Right atrium auricular region (tissue), 2 donors: Measurements from ENCODE around the gene TSPAN9. TPM values are rescaled to one million over a fixed set of nuclear protein-coding genes. Genes with fewer than 3 reads are reported as not detected.
"Not testable (repeated sequence)": the region's sequence is repeated elsewhere in the genome, so short reads cannot be mapped to it uniquely, and the experiment has no call there.

Source experiments
- DNase-seq: peaks from one replicate; pipeline ENCODE4 v3.0.0-alpha.2; 2019; ENCODE audit warnings: low spot score
- H3K27ac ChIP-seq, 2 donors: fragments of 200-600 bp; sonication (generic); 1 replicate in 1 of 2; 2 replicates in 1 of 2; pipeline ENCODE4 v1.5.1; 2016 to 2019
- H3K27me3 ChIP-seq, 2 donors: fragments of 200-600 bp; sonication (generic); one replicate each; pipeline versions ENCODE4 v1.5.1 to v1.6.0; 2017 to 2019
- H3K36me3 ChIP-seq: fragments of 200-600 bp; sonication (generic); one replicate; pipeline ENCODE4 v1.5.1; 2016
- H3K4me1 ChIP-seq, 2 donors: fragments of 200-600 bp; sonication (generic); one replicate each; pipeline versions ENCODE4 v1.5.1 to v1.6.0; 2017 to 2019
- H3K4me3 ChIP-seq, 2 donors: fragments of 200-600 bp; sonication (generic); 1 replicate in 1 of 2; 2 replicates in 1 of 2; pipeline ENCODE4 v1.5.1; 2017 to 2019; ENCODE audit warnings: mild to moderate bottlenecking in 1 of 2, moderate library complexity in 1 of 2
- H3K9me3 ChIP-seq, 2 donors: fragments of 200-600 bp; sonication (generic); one replicate each; pipeline ENCODE4 v1.5.1; 2019
- total RNA-seq, 2 donors: library from RNA; depleted of rRNA; stranded (reverse); fragments of >200 nt; gene quantifications; one replicate each; pipeline ENCODE4 v1.1.0, GENCODE V29; 2016
- TF ChIP-seq, protein P1 (sequence below), 2 donors: fragments of 200-600 bp; sonication (generic); IDR thresholded peaks; one replicate each; pipeline ENCODE4 v1.5.1; 2019; ENCODE audit warnings: antibody characterized with exemption in 2 of 2

TSPAN9 gene
- total RNA-seq, 2 donors from 2014 or later, result 103 to 185 TPM

DNA sequence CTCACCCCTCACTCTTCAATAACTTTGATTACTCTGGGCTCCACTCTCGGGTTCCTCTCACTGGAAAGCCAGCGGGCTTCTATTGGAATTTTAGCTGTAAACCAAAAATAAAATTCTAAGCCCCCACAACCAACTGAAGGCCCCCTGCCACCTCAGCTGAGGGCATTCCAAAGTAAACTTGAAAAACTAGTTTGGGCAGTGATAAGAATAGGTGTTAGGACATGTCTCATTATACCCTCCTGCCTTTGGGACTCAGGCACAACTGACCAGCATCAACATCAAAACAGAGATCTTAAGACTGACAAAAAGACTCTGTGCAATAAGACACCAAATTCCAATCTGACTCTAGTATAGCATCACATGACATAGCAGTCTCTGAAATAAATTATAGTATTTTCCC lies 11.9 kb upstream of the TSPAN9 start:
- Histone ChIP-seq H3K36me3 (no peaks in the 10 kb centered on the region), H3K4me3 (no peak overlapping the region), H3K27me3 (no peaks in the 10 kb centered on the region), H3K4me1 (no peaks in the 10 kb centered on the region), H3K27ac (no peak overlapping the region), H3K9me3 (peaks cover 0 to 14% of the 10 kb centered on the region in 2 donors)
- no peak for DNase-seq
- TF ChIP-seq, protein P1, sequence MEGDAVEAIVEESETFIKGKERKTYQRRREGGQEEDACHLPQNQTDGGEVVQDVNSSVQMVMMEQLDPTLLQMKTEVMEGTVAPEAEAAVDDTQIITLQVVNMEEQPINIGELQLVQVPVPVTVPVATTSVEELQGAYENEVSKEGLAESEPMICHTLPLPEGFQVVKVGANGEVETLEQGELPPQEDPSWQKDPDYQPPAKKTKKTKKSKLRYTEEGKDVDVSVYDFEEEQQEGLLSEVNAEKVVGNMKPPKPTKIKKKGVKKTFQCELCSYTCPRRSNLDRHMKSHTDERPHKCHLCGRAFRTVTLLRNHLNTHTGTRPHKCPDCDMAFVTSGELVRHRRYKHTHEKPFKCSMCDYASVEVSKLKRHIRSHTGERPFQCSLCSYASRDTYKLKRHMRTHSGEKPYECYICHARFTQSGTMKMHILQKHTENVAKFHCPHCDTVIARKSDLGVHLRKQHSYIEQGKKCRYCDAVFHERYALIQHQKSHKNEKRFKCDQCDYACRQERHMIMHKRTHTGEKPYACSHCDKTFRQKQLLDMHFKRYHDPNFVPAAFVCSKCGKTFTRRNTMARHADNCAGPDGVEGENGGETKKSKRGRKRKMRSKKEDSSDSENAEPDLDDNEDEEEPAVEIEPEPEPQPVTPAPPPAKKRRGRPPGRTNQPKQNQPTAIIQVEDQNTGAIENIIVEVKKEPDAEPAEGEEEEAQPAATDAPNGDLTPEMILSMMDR (IDR thresholded peaks at IDR 0.05), result no peak

DNA sequence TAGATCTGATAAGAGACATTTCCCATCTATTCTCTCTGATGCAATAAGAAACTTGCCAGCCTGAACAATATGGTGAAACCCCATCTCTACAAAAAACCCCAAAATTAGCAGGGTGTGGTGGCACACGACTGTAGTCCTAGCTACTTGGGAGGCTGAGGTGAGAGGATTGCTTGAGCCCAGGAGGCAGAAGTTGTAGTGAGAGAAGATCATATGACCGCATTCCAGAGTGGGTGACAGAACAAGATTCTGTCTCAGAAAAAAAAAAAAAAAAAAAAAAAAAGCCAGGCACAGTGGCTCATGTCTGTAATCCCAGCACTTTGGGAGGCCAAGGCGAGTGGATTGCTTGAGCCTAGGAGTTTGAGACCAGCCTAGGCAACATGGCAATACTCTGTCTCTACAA lies 11.3 kb upstream of the TSPAN9 start:
- not testable (repeated sequence) for DNase-seq, H3K27ac ChIP-seq, H3K27me3 ChIP-seq, H3K4me3 ChIP-seq, H3K36me3 ChIP-seq, H3K4me1 ChIP-seq
- H3K9me3 ChIP-seq, result peaks cover 0 to 14% of the 10 kb centered on the region in 2 donors

DNA sequence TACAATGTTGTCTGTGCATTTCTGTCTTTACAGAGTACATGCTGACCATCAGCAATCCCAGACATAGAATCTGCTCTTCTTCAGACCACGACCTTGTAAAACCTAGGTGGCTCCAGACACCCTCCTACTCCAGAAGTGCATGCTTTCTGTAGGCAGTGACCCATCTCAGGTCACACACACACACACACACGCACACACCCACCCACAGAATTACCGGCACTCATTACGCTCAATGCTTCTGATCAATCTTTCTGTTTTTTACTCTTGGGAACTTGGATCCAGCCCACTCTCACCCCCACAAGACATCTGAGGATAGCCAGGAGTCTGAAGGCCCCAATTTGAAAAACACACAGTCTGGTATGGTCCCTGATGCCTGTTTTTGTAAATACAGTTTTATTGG lies 7.5 kb upstream of the TSPAN9 start:
- TF ChIP-seq, protein P1 (IDR thresholded peaks at IDR 0.05), result no peak

DNA sequence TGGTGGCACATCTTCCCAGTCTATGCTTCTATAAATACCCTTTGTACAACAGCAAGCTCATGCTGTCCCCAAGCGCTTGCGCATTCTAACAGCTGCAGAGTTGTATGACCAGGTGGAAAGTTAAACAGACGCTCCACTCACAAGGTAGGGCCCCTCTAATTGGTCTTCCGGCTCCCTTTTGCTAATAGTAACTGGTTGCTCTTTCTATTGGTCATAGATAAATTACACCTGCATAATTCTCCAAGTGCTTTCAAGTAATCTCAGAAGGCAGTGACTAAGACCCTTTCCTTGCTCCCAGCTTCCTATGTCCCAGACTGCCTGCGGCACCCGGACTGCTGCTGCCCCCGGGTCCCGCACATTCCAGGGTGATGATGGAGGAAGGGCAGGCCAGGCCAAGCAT lies 6.1 kb upstream of the TSPAN9 start:
- TF ChIP-seq, protein P1 (IDR thresholded peaks at IDR 0.05), result no peak
- DNase-seq, result no peak
- H3K27ac ChIP-seq, result peak overlapping the region; percentile 40 to 41
- H3K36me3 ChIP-seq, result no peaks in the 10 kb centered on the region
- no peaks in the 10 kb centered on the region for H3K9me3 ChIP-seq
- no peak overlapping the region for H3K4me3 ChIP-seq
- H3K4me1 ChIP-seq, result peaks cover 0 to 13% of the 10 kb centered on the region in 2 donors
- H3K27me3 ChIP-seq, result no peaks in the 10 kb centered on the region

More for the DNA sequence above, 7.5 kb upstream of the TSPAN9 start:
- H3K27ac ChIP-seq, result peak overlapping the region; percentile 0 to 41
- no peaks in the 10 kb centered on the region for H3K27me3 ChIP-seq
- H3K4me3 ChIP-seq, result no peak overlapping the region
- no peak for DNase-seq
- peaks cover 0 to 10% of the 10 kb centered on the region in 2 donors for H3K4me1 ChIP-seq
- no peaks in the 10 kb centered on the region for H3K9me3 ChIP-seq
- H3K36me3 ChIP-seq, result no peaks in the 10 kb centered on the region

DNA sequence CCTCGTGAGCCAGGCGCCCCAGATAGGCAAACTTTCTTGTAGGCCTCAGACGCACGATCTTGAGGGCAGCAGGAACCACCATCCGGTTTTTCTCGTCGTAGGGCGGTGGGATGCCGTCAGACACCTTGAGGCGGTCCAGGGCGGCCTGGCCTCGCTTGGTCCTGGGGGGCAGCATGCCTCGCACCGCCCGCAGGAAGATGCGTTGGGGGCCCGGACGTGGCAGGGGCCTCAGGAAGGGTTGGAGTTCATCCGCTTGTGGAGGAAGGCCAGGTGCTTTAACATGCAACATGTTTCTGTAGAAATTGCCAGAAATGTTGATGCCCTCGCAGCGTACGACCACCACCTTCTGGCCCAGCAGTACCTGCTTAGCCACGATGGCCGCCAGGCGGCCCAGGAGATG lies 5.5 kb upstream of the TSPAN9 start:
- Histone ChIP-seq H3K27me3 (no peaks in the 10 kb centered on the region), H3K4me3 (no peak overlapping the region), H3K36me3 (no peaks in the 10 kb centered on the region), H3K27ac (peak overlapping the region; percentile 40 to 41), H3K4me1 (peaks cover 0 to 19% of the 10 kb centered on the region in 2 donors), H3K9me3 (no peaks in the 10 kb centered on the region)
- no peak for DNase-seq
- TF ChIP-seq, protein P1 (IDR thresholded peaks at IDR 0.05), result no peak

DNA sequence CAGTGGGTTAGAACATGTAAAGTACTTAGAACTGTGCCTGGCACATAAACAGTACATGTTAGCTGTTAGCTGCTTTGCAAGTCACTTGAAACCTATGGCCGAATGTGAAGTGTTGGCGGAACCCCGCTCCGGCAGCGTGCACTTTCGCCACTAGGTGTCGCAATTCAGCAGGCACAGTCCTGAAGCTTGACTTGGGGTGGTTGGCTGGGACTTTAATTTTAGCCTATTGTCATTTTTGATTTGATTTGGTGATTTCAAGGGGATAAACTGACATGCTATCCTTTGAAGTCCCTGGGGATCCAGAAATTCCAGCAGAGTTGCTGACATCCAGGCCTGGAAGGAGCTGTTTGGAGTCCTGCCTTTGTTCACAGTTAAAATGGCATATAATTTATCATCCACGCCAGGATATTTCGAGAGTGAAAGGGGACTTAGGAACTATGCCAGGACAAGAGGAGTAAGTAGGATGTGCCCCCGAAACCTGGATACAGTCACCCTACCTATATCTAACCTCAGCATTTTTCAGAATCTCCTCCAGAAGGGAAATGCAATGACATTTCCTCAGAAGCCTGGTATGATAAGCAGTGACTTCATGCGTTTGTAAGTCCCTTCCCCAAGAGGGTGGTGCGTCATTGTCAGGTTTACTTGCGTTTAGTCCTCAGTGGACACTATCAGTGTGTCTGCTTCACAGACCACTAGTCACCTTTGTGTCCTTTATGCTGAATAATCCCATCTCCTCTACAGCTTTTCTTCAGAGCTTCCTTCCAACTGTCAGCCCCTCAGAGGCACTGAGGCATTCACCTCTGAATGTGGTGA lies 3.5 kb upstream of the TSPAN9 start:
- peak; percentile 89 for DNase-seq
- peak overlapping the region; percentile 47 to 50 for H3K27ac ChIP-seq
- H3K36me3 ChIP-seq, result no peaks in the 10 kb centered on the region
- no peaks in the 10 kb centered on the region for H3K27me3 ChIP-seq
- TF ChIP-seq, protein P1 (IDR thresholded peaks at IDR 0.05), result peak; percentile 97 to 99
- H3K9me3 ChIP-seq, result no peaks in the 10 kb centered on the region
- peaks cover 0 to 30% of the 10 kb centered on the region in 2 donors for H3K4me1 ChIP-seq
- H3K4me3 ChIP-seq, result no peak overlapping the region
